GM20000 (cell line): Measurements from ENCODE around the gene TP73.

Experiments
- DNase-seq: peaks from one replicate; pipeline ENCODE4 v3.0.0; 2012; ENCODE audit warnings: low spot score
- CTCF ChIP-seq: IDR thresholded peaks from 2 replicates; pipeline ENCODE4 v1.5.1; 2012; ENCODE audit warnings: mild to moderate bottlenecking, control low read depth; ENCODE audit errors: extremely low read depth, missing control alignments

The TP73 gene

GRCh38 chr1:3646596-3646995 lies 5.7 kb upstream of the TP73 start:
- DNase-seq: no peak
- no peak for TF ChIP-seq CTCF

GRCh38 chr1:3649342-3650247 lies 2.7 kb upstream of the TP73 start, which contains the start of gene WRAP73:
Gene WRAP73 (minus strand): TSS chr1:3650103. CDS start chr1:3649999, 104 bp downstream.
- TF ChIP-seq CTCF: peak; percentile 26

GRCh38 chr1:3650248-3651025 lies 1.9 kb upstream of the TP73 start:
- no peak for TF ChIP-seq CTCF
- no peak for DNase-seq

More at GRCh38 chr1:3649342-3650247, 2.7 kb upstream of the TP73 start, which contains the start of gene WRAP73:
- peak; percentile 98 for DNase-seq

- peak; percentile 61 for DNase-seq
Observed at GRCh38 chr1:3651026-3651929, 1.0 kb upstream of the TP73 start.

GRCh38 chr1:3652548-3653285 lies 401 bp downstream of the TP73 start:
- DNase-seq: no peak
- TF ChIP-seq CTCF: no peak

More at GRCh38 chr1:3651026-3651929, 1.0 kb upstream of the TP73 start:
- TF ChIP-seq CTCF: no peak

DNA sequence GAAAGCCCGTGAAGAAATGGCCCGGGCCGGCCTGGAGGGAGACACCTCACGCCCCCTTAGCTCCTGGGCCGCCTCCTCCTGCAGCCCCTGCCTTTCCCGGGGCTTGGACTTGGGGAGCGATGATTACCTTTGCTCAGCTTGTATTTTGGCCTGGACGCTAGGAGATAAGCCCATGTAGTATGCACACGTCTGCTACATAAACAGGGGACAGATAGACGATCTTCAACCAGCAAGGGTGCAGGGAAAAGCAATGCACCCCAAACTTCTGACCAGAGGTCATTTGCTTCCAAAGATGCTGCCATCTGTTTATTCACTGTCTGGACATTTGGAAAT lies 936 bp downstream of the TP73 start:
- no peak for TF ChIP-seq CTCF
- no peak for DNase-seq
